ENCODE data around the gene RNF39.

The RNF39 gene

DNA sequence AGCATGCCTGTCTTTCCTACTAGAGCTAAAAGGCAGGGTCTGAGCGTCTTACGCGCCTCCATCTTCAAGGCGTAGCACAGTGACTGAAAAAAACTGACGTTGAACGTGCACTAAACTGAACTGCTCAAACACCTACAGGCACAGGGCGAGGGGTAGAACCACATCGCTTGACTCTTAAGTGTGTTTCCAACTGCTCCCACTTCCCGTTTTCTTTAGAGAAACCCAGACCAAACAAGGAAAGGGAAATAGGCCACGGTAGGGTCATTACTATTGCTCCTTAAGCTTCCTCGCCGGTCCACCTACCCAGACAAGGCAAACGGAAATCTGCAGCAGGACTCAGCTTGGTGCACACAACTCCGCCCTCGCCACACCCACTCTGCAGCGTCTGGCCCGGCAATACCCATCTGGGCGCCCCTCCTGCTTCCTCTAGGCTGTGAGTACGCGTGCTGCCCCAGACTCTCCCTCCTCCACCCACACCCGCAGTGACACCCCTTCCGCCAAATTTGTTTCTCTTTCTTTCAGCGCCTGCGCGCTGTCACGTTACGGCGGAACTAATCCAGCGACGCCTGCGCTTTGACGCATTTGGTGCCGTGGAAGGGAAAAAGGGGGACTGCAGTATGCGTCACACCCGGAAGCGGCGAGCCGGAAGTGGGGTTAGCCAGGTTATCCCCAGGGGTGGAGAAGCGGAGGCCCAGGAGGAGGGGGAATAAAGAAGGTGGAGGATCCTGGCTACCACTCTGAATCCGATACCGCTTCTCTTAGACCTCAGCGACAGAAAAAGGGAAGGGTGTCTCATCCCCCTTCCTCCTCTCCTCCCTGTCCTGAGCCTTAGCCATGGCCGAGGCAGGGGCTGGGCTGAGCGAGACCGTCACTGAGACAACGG lies 8.8 kb downstream of the RNF39 start, which contains the start of gene PPP1R11:
PPP1R11 (plus strand) TSS at position 622 of the 883 bp plus-strand sequence; CDS start at position 835, 213 bp downstream.
- peaks cover 6% of the 10 kb centered on the region for H3K4me1 ChIP-seq (ENCODE audit: control insufficient read depth, insufficient read depth, low read length)
- H3K4me3 ChIP-seq (ENCODE audit: low read depth, low read length) = peak within 1 kb of the TSS; percentile 99

DNA sequence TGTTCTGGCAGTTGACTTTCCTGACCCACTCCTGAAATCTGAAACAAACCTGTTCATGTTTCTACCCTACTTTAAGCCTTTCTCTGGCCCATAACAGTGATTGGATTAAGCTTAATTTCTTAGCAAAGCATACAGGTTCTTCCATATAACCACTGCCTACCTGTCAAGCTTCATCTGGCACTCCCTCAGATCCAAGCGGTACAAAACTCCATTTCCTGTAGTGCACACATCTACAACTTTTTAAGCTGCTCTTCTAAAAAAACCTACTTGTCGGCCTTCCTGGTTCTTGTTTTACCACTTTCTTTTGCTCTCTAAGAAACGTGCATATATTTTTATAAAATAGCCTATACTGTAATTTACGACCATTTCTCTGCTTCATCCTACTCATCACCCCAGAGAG lies 9.5 kb downstream of the RNF39 start:
- peak overlapping the region; percentile 99 for H3K4me3 ChIP-seq (ENCODE audit: low read depth, low read length)
- H3K27me3 ChIP-seq (ENCODE audit: control insufficient read depth, insufficient read depth, low read length) = peaks cover 20% of the 10 kb centered on the region
- peaks cover 4% of the 10 kb centered on the region for H3K4me1 ChIP-seq (ENCODE audit: control insufficient read depth, insufficient read depth, low read length)
- H3K9ac ChIP-seq (ENCODE audit: low read depth, low read length) = peak overlapping the region; percentile 90
- no peaks in the 10 kb centered on the region for H3K36me3 ChIP-seq (ENCODE audit: control insufficient read depth, insufficient read depth, low read length)
- H3K9me3 ChIP-seq (ENCODE audit: control insufficient read depth, insufficient read depth, low read length) = no peaks in the 10 kb centered on the region

More for the DNA sequence above, 8.8 kb downstream of the RNF39 start, which contains the start of gene PPP1R11:
- Histone ChIP-seq H3K9me3 (ENCODE audit: control insufficient read depth, insufficient read depth, low read length) (no peaks in the 10 kb centered on the region), H3K9ac (ENCODE audit: low read depth, low read length) (peak within 1 kb of the TSS; percentile 90), H3K36me3 (ENCODE audit: control insufficient read depth, insufficient read depth, low read length) (no peaks in the 10 kb centered on the region), H3K27me3 (ENCODE audit: control insufficient read depth, insufficient read depth, low read length) (peaks cover 27% of the 10 kb centered on the region)

DNA sequence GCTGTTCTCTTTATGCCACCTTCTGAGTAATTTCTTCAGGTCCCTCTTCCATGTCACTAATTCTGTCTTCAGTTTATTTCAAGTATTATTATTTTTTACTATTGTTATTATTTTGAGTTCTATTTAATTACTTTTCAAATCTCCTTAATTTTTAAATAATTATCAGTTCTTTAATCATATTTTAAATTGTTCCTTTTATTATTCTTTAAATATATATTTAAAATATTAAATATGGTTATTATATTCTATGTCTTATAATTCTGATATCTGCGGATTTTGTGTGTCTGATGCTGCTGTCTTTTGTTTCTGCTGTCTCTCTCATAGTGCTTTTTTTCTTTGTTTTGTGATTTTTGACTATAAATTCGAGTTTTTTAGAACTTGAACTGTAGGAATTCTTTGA lies 12.3 kb downstream of the RNF39 start:
- no peak overlapping the region for H3K4me3 ChIP-seq (ENCODE audit: low read depth, low read length)
- H3K4me1 ChIP-seq (ENCODE audit: control insufficient read depth, insufficient read depth, low read length) = peaks cover 4% of the 10 kb centered on the region
- no peak overlapping the region for H3K9ac ChIP-seq (ENCODE audit: low read depth, low read length)
- no peaks in the 10 kb centered on the region for H3K27me3 ChIP-seq (ENCODE audit: control insufficient read depth, insufficient read depth, low read length)
- H3K9me3 ChIP-seq (ENCODE audit: control insufficient read depth, insufficient read depth, low read length) = no peaks in the 10 kb centered on the region
- no peaks in the 10 kb centered on the region for H3K36me3 ChIP-seq (ENCODE audit: control insufficient read depth, insufficient read depth, low read length)

DNA sequence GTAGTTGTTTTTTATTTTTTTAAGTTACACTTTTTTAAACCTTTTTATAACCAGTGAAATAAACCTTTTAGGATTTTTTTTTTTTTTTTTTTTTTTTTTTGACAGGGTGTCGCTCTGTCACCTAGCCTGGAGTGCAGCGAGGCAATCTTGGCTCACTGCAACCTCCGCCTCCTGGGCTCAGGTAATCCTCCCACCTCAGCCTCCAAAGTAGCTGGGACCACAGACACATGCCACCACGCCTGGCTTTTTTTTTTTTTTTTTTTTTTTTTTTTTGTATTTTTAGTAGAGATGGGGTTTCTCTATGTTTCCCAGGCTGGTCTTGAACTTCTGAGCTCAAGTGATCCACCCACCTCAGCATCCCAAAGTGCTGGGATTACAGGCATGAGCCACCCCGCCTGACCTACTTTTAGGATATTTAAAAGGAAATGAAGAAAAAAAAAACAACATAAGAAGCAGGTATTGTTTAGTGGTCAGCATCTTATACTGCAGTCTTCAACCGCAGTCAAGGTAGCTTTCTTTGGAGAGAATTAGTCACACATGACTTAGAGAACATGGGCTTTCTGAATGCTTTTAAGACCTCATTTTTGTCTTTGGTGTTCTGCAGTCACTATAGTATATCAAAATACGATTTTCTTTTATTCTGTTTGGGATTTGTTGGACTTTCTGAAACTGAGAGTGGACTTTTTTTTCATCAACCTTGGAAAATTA lies 12.9 kb downstream of the RNF39 start:
- peaks cover 2% of the 10 kb centered on the region for H3K4me1 ChIP-seq (ENCODE audit: control insufficient read depth, insufficient read depth, low read length)
- no peak overlapping the region for H3K9ac ChIP-seq (ENCODE audit: low read depth, low read length)

DNA sequence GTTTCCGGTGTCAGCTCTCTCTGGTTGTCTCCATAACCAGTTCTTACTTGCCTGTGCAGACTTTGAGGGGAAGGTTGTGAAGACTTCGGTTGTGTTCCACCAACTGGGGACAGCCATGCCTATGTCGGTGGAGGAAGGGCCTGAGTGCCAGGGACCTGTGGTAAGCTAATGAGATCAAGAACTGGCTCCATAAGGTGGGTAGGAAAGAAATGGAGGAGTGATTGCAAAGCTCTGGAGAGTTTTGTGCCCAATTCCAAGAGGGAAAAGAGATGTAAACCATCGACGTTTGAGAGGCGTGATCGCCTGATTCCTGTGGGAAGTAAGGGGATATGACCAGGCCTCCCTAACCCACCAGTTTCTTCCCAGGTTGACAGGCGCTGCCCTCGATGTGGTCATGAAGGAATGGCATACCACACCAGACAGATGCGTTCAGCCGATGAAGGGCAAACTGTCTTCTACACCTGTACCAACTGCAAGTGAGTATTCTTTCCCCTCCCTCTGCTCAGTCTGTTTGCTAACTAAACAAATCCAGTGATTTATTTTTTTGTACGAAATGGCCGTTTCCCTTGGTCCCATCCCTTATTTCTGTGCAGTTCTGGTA lies 13.6 kb downstream of the RNF39 start:
- Histone ChIP-seq H3K9ac (ENCODE audit: low read depth, low read length) (peak overlapping the region; percentile 87), H3K9me3 (ENCODE audit: control insufficient read depth, insufficient read depth, low read length) (no peaks in the 10 kb centered on the region), H3K27me3 (ENCODE audit: control insufficient read depth, insufficient read depth, low read length) (no peaks in the 10 kb centered on the region), H3K36me3 (ENCODE audit: control insufficient read depth, insufficient read depth, low read length) (no peaks in the 10 kb centered on the region), H3K4me3 (ENCODE audit: low read depth, low read length) (peak overlapping the region; percentile 96), H3K4me1 (ENCODE audit: control insufficient read depth, insufficient read depth, low read length) (no peaks in the 10 kb centered on the region)

More for the DNA sequence above, 12.9 kb downstream of the RNF39 start:
- Histone ChIP-seq H3K4me3 (ENCODE audit: low read depth, low read length) (no peak overlapping the region), H3K36me3 (ENCODE audit: control insufficient read depth, insufficient read depth, low read length) (no peaks in the 10 kb centered on the region), H3K27me3 (ENCODE audit: control insufficient read depth, insufficient read depth, low read length) (no peaks in the 10 kb centered on the region), H3K9me3 (ENCODE audit: control insufficient read depth, insufficient read depth, low read length) (no peaks in the 10 kb centered on the region)

DNA sequence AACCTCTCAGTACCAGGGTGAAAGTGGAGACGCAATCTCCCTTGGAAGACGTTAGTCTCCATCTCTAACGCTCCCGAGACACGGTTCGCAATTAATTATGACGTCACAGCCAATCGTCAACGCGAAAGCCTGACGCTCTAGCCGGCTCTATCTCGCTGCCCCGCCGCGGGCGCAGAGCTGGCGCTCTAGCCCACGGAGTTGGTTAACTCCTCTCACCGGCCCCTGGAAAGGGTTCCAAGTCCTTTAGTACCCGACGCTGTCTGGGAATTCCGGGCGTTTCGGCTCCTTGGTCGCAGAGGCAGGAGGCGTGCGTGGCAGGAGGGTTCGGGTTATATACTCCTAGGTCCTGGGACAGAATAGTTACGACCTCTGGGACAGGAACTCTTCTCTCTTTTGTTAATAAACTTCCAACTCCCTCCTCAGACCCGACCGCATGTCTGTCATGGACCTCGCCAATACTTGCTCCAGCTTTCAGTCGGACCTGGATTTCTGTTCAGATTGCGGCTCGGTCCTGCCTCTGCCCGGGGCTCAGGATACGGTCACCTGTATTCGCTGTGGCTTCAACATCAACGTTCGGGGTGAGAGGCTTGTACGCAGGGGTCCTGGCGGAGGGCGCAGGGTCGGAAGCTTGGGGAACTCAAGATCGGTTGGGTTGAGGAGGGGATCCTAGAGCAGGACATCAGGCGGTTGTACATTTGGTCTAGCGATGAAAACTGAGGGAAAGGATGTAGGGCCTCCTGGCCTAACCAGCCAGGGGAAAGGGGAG lies 14.3 kb downstream of the RNF39 start, which contains the start of gene POLR1H:
POLR1H (plus strand) TSS at position 174 of the 766 bp plus-strand sequence; CDS start at position 434, 260 bp downstream.
- Histone ChIP-seq H3K4me1 (ENCODE audit: control insufficient read depth, insufficient read depth, low read length) (no peaks in the 10 kb centered on the region), H3K27me3 (ENCODE audit: control insufficient read depth, insufficient read depth, low read length) (no peaks in the 10 kb centered on the region), H3K4me3 (ENCODE audit: low read depth, low read length) (peak within 1 kb of the TSS; percentile 96), H3K9me3 (ENCODE audit: control insufficient read depth, insufficient read depth, low read length) (no peaks in the 10 kb centered on the region), H3K36me3 (ENCODE audit: control insufficient read depth, insufficient read depth, low read length) (no peaks in the 10 kb centered on the region), H3K9ac (ENCODE audit: low read depth, low read length) (peak within 1 kb of the TSS; percentile 91)

DNA sequence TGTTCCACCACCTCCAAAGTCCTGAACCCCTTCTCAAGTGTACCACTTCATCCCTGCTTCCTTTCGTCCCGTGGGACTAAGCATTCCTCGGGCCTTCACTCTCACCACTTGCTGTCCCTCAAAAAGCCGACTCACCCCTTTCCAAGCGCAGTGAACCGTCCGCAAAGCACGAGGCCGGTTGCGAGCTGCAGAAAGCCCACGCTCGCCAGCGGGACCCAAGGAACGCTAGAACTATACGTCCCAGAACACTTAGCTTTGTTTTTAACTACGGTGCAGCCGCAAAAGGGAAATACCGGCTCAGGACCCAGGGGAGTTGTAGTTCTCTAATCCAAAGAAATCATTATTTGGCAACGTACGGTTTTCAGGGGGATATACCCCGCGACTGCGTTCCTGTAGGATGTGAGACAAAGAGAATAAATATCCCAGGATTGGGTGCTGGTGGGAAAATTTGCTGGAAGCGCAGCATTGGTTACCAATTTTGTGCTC lies 14.9 kb downstream of the RNF39 start:
- Histone ChIP-seq H3K27me3 (ENCODE audit: control insufficient read depth, insufficient read depth, low read length) (no peaks in the 10 kb centered on the region), H3K4me3 (ENCODE audit: low read depth, low read length) (peak overlapping the region; percentile 96), H3K4me1 (ENCODE audit: control insufficient read depth, insufficient read depth, low read length) (no peaks in the 10 kb centered on the region), H3K9me3 (ENCODE audit: control insufficient read depth, insufficient read depth, low read length) (no peaks in the 10 kb centered on the region), H3K9ac (ENCODE audit: low read depth, low read length) (peak overlapping the region; percentile 91), H3K36me3 (ENCODE audit: control insufficient read depth, insufficient read depth, low read length) (no peaks in the 10 kb centered on the region)

DNA sequence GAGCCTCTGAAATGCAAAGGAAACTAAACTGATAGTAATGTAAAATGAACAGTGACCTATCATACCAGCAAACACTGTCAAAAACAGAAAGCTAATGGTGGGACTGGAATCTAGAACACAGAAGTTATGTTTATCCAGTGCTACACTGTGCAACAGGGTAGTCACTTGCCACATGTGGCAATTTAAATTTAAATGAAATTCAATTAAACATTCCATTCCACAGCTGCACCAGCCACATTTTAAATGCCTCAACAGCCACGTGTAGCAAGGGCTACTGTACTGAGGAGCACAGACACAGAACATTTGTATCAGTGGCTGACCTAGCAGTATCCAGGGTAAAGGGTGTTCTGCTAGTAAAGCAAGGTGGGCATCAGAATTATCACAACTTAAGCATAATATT lies 20.1 kb downstream of the RNF39 start:
- H3K36me3 ChIP-seq (ENCODE audit: control insufficient read depth, insufficient read depth, low read length) = no peaks in the 10 kb centered on the region
- no peaks in the 10 kb centered on the region for H3K9me3 ChIP-seq (ENCODE audit: control insufficient read depth, insufficient read depth, low read length)
- no peaks in the 10 kb centered on the region for H3K27me3 ChIP-seq (ENCODE audit: control insufficient read depth, insufficient read depth, low read length)
- no peak overlapping the region for H3K4me3 ChIP-seq (ENCODE audit: low read depth, low read length)
- no peaks in the 10 kb centered on the region for H3K4me1 ChIP-seq (ENCODE audit: control insufficient read depth, insufficient read depth, low read length)
- H3K9ac ChIP-seq (ENCODE audit: low read depth, low read length) = no peak overlapping the region

DNA sequence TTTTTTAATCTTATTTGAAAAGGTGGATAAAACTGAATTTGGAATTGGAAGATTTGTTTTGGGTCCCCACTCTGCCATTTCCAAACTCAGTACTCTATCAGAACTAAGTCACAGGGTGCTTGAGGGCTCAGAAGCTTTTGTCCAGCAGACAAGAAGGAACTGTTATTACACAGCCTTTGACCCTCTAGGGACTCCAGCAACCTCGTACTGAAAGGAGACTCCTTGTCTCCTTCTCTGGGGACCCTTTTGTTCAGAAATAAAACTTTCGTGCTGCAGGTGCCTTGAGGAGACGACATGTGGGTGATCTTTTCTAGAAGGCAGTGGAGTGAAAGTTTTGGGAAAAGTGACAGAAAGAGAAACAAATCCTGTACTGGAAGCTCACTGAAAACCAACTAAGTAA lies 21.9 kb downstream of the RNF39 start:
- no peaks in the 10 kb centered on the region for H3K36me3 ChIP-seq (ENCODE audit: control insufficient read depth, insufficient read depth, low read length)
- H3K9me3 ChIP-seq (ENCODE audit: control insufficient read depth, insufficient read depth, low read length) = no peaks in the 10 kb centered on the region
- H3K9ac ChIP-seq (ENCODE audit: low read depth, low read length) = no peak overlapping the region

DNA sequence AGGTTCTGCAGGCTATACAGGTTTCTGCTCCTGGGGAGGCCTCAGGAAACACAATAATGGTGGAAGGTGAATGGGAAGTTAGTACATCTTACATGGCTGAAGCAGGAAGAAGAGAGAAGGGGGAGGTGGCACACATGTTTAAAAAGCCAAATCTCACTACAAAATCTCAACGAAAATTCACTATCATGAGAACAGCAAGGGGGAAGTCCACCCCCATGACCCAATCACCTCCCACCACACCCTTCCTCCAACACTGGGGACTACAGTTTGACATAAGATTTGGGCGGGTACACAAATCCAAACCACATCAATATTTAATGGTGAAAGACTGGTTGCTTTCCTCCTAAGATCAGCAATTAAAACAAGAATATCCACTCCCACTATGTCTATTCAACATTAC lies 28.3 kb downstream of the RNF39 start:
- no peaks in the 10 kb centered on the region for H3K4me1 ChIP-seq (ENCODE audit: control insufficient read depth, insufficient read depth, low read length)
- no peaks in the 10 kb centered on the region for H3K27me3 ChIP-seq (ENCODE audit: control insufficient read depth, insufficient read depth, low read length)
- no peak overlapping the region for H3K4me3 ChIP-seq (ENCODE audit: low read depth, low read length)
- H3K9ac ChIP-seq (ENCODE audit: low read depth, low read length) = no peak overlapping the region
- no peaks in the 10 kb centered on the region for H3K36me3 ChIP-seq (ENCODE audit: control insufficient read depth, insufficient read depth, low read length)
- H3K9me3 ChIP-seq (ENCODE audit: control insufficient read depth, insufficient read depth, low read length) = no peaks in the 10 kb centered on the region

More for the DNA sequence above, 21.9 kb downstream of the RNF39 start:
- no peak overlapping the region for H3K4me3 ChIP-seq (ENCODE audit: low read depth, low read length)
- H3K27me3 ChIP-seq (ENCODE audit: control insufficient read depth, insufficient read depth, low read length) = no peaks in the 10 kb centered on the region
- H3K4me1 ChIP-seq (ENCODE audit: control insufficient read depth, insufficient read depth, low read length) = no peaks in the 10 kb centered on the region

DNA sequence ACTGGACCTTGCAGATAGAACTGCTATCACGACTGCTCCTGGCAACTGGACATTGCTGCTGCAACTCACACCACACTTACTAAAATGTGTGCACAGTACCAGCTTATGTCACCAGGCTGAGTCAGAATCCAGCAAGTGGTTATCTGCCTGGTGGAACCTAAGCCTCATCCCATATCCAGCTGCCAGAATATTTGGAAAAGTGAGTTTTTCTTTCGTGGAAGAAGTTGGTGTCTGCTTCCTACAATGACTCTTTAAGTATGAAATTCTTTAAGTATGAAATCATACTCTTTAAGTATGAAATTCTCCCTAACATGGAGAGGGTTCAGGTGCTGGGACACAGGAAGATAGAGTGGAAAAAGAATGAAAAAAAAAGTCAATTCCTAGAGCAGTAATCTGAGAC lies 30.9 kb downstream of the RNF39 start:
- Histone ChIP-seq H3K4me1 (ENCODE audit: control insufficient read depth, insufficient read depth, low read length) (no peaks in the 10 kb centered on the region), H3K9ac (ENCODE audit: low read depth, low read length) (no peak overlapping the region), H3K4me3 (ENCODE audit: low read depth, low read length) (no peak overlapping the region), H3K9me3 (ENCODE audit: control insufficient read depth, insufficient read depth, low read length) (no peaks in the 10 kb centered on the region), H3K27me3 (ENCODE audit: control insufficient read depth, insufficient read depth, low read length) (no peaks in the 10 kb centered on the region), H3K36me3 (ENCODE audit: control insufficient read depth, insufficient read depth, low read length) (no peaks in the 10 kb centered on the region)

Data from iPS-15b (cell line).